ENCODE data around the gene KCP.

Gene KCP

DNA sequence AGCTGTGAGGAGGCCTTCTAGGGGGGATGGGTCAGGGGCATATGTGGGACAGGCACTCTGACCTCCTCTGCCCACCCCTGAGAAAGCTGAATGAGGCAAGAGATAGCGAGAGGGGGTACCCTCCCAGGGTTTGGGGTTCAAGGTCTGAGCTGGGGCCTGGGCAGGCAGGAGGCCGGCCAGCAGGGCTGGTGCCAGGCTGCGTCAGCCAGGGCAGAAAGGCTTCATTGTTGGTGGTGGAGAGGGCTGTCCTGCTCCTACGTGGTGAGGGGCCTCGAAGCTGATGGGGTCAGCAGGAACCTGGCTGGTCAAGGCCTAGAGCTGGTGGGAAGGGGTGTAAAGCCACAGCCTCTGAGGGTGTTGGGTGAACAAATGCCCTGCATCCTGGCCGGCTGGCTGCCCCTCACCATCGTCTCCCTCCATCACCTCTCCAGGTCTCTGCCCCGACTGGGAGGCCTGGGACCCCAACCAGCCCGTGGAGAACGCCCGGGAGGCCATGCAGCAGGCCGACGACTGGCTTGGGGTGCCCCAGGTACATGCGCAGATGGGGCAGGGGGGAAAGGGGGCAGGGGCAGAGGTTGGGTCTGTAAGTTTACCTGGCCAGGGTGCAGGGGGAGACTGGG lies 73.7 kb downstream of the KCP start:
- no peak for DNase-seq

DNA sequence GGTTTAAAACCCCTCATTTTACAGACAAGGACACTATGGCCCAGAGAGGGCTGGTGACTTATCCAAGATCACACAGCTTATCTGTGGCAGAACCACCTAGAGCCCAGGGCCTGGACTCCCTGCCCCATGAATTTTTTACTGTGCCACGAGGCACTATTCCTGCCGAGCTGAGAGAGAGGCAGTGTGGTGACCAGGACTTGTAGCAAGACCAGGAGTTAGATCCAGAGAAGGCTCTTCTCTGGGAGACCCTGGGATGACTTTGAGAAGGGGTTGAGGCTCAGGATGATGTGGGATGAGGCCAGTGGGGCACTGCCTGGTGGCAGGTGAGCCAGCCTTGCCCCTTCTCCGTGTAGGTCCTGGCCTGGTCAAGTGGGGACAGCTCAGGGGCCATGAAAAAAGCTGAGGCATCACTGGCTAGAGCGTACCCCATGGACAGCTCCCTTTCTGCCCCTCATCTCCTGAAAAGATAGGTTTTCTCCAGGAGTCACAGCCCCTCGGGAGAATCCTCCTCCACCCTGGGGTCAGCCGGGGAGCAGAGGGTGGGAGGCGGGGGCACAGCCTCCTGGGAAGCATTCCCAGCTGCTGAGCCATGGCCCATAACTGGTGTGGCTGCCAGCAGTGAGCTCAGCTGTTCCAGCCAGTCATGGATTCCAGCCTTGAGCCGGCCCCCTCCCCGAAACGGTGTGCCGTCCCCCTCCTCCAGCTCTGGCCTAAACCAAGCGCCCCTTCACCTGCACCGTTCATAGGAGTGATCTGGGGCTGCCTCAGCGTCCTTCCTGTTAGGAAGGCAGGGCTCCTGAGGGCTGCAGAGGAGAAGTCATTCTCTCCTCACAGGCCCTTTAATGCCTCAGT lies 74.5 kb downstream of the KCP start:
- DNase-seq = no peak

DNA sequence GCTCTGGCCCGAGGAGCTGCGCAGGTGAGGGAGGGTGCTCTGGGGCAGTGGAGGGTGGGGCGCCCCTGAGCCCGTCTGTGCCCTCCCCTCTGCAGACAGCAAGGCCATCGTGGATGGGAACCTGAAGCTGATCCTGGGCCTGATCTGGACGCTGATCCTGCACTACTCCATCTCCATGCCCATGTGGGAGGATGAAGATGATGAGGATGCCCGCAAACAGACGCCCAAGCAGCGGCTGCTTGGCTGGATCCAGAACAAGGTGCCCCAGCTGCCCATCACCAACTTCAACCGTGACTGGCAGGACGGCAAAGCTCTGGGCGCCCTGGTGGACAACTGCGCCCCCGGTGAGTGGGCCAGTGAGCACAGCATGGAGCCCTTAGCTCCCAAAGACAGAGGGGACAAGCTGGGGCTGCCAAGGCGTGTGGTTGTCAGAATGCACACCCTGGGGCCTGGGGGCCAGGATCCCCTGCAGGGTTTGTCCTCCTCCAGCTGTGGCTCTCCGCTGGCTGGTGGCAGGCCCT lies 75.2 kb downstream of the KCP start:
- no peak for DNase-seq

DNA sequence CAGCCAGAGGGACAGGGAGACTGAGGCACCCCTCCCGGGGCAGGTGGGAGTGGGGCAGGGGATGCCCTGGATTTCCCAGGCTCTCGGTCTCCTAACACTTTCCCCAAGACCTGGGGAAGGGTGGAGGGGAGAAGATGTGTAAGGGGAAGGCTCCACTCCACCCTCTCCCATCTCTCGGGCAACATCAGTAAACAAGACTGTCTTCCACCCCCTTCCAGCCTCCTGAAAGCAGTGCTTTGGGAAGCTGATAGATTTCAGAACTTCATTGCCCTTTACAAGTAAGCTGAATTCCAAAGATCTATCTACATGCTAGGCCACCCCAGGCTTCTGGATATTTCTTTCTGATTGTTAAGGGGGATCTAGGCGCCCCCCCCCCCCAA lies 76.6 kb downstream of the KCP start:
- no peak for DNase-seq

DNA sequence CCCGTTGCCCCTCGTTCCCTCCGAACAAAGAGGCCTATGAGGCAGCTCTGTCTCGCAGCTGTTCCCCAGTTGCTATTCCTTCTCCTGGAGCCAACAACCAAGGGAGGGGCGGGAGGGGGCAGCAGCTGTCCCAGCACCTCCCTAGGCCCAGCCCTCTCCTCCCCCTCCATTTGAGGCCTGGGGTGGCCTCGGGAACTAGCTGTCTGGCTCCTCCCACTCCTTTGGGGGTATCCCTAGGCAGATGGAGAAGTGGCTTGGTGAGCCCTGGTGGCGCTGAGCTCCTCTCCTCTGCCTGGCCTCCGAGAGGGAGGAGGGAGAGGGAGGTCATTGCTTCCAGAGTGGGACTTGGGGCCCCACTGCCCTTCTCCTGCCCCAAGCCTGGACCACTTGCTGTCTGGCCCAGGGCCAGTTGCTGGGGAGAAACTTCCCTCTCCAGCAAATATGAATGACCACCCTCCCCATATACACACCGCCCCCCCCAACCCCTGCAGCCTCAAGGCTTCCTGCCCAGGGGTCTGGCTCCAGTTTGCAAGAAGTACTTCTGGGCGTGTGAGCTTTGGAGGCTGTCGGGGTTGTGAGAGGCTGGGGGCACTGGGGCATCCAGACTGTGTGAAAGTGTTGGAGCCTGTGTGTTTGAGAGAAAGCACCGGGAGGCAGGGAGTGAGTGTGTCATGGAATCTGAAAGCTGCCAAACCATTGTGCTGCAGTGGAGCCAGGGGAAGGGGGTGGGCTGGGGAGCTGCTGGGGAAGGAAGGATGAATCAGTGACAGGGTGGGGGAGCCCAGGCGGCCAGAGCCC lies 77.2 kb downstream of the KCP start:
- DNase-seq = no peak

DNA sequence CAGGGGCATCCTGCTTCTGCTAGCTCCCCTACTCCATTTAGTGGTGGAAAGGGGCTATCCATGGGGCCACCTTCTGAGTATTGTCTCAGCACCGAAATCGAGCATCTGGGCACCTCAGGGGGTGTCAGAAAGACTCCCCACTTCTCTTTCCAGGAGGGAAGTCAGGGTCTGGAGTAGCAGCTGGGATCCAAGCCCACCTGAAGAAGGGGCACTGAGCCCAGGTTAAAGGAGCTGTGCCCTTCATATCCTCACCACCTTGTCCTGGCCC lies 77.7 kb downstream of the KCP start:
- no peak for DNase-seq

DNA sequence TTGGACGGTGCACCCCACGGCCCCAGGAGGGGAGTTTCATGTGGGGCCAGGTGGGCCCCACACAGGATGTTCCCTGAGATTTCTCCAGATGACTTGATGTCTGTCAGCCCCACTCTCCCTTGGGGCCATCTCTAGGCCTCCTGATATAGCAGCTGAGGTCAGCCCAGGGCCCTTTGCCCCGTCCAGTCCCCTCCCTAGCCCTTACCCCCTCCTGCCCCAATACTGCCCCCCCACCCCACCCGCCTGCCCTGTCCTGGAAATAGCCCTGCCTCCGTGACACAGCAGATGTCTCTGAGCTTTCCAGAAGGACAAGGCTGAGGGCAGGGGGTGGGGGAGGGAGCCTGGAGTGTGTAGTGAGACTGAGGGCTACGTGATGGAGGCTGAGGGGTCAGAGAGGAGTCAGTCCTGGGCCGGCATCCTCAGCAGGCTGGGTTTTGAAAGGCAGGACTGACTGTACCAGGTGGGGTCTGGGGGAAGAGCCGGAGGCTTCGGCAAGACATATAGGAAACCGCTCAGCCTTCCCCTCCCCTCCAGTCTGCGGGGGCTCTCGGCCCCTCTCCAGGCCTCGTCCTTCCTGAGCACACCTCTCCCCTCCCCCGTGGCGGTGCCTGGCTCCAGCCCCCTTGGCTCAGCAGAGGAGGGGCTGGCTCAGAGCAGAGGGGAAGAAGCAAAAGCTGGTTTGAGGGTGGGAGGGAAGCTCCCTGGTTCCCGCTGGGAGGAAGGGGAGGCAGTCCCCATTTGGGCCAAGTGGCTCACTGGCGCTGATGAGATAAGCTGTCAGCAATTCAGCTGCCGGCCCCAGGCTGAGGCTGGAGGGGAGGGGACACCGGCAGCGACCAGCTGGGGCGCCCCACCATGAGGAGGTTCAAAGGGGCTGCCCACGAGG lies 78.3 kb downstream of the KCP start:
- no peak for DNase-seq

DNA sequence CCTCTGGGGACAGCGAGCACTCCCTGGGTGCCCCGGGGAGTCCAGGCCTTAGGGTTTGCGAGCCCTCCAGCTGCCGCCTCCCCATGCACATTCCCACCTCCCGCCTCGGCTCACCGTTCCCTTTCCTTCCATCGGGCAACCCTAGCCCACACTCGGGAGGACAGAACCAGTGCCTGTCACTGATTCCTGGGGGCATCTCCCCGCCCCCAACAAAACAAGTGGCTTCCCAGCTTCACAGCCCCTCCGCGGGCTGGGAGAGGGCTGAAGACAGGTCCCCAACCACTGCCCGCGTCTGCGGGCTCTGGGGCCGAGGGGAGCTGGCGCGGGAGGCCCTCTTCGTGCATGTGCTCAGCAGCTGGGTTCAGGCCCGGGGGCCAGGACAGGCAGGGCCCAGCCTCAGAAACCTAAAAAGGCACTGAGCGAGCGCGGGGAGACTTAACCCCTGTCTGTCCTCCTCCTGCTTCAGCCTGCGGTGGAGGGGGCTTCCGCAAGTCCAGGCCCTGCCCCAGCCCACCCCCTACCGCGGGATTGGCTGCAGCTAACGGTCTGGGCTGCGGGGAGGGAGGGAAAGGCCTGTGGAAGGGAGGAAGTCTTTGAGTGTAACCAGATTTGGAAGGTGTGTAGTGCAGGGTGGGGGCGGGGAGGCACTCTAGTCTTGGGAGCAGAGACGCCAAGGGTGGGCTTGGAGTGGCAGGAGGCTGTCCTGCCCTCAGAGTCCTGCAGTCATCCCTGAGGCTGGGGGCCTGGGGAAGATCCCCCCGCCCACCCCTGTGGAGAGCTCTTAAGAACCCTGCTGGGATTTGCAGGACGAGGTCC lies 79.1 kb downstream of the KCP start:
- no peak for DNase-seq

DNA sequence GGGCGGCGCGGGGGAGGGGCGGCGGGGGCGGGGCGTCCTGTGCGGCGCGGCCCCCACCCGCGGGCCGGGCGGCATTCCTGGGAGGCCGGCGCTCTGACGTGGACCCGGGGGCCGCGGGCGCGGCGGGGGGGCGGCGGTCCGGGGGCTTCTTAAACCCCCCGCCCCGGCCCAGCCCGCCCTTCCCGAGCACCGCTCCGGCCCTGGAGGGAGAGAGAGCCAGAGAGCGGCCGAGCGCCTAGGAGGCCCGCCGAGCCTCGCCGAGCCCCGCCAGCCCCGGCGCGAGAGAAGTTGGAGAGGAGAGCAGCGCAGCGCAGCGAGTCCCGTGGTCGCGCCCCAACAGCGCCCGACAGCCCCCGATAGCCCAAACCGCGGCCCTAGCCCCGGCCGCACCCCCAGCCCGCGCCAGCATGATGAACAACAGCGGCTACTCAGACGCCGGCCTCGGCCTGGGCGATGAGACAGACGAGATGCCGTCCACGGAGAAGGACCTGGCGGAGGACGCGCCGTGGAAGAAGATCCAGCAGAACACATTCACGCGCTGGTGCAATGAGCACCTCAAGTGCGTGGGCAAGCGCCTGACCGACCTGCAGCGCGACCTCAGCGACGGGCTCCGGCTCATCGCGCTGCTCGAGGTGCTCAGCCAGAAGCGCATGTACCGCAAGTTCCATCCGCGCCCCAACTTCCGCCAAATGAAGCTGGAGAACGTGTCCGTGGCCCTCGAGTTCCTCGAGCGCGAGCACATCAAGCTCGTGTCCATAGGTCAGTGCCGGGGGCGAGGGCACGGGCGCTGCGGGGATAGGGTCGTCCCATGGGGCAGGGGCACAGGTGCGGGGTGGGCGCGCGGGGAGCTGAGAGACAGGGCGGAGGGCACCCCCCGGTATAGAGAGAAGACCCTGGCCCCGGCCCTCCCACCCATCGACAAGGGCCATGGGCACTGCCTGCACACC lies 80.0 kb downstream of the KCP start, which contains the start of gene FLNC:
FLNC (plus strand) TSS at position 176 of the 947 bp plus-strand sequence; CDS start at position 408, 232 bp downstream.
- no peak for DNase-seq

DNA sequence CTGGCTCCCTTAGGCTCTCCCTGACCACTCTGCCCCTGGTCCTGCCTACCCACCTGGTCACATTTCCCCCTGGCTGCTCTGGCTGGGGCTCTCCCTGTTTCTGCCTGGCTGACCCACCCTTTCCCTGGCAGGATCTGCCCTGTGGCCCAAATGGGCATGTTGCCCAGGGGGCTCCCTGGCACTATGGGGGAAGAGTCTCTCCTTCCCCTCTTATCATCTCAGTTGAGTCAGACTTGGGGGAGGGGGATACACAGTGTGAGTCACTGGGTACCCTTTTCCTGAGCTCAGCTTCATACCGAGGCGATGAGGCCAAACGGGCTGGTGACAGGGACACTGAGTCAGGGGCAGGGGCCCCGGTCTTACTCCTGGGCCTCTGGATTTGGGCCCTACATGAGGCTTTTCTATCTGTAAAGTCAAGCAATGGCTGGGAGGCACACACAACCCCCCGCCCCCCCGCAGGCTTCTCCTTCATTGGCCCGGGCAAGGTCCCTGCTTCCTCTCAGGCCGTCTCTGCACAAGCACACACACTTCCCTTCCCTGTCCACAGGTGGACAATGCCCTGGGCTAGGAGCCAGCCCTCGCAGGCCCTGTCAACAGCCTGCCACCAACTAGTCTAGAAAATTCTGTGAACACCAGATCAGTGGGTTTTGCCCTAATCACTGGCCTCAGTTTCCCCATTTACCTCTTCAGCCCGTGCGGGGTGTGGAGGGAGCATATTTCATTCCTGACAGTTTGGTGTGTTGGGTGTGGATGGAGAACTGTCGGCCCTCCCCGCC lies 80.9 kb downstream of the KCP start:
- DNase-seq = no peak

DNA sequence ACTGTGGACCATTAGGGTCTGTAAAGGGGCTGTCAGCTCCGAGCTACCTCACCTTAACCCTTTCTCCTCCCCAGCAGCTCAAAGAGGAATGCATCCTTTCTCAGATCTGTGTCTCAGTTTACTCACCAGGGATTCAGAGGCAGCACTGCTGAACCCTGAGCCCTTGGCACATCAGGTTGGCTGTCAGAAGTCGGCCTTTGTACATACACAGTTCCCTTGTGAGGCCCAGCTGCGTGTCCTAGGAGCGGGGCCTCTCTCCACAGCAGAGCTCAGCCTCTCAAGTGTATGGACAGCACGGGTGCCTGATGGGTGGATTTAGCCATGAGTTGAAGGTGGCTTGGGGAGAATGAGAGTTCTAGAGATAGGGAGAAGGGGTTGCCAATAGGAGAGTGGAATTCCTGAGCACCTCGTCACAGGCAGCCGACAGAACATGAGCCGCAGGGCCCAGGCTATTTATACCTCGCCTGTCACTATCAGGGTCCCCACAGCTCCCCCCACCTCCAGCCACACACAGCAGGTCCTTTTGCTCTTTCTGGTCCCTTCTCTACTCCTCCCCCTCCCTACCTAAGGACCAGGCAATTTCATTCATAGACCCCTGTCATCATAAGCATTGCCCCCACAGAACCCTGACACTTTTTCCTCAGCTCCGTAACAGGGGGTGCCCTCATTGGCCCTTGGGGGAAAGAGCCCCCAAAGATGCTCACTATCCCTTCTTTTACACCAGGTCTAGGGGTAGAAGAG lies 82.4 kb downstream of the KCP start:
- DNase-seq = no peak

DNA sequence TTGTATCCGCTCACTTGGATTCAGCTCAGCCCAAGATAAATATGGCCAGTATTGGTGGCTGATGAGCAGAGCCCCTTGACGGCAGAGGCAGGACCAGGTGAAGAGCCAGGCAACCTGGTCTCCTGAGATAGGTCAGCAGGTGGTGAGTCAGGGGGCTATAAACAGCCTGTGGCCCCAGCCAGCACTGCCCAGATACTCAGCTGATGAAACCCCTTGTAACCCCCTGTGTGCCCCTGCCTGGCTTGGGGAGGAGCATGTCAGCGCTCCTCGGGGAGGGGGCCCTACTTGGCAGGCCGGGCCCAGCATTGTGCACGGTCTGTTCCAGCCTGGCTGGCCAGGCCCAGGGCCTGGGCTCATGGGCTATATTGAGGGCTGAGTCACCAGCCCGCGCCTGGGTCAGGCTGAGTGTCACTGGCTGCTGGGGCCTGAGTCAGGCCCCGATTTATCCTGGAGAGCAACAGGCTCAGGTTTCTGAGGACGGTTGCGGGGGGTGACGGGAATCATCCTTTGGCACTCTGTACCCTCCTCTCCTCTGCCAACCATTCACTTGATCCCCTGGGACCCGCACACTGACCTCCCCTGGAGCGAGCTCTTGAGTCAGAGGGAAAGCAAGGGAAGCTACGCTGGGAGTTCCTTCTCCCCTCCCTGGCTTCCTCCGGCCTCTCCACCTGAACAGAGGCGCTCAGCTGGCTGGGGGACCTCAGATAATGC lies 83.1 kb downstream of the KCP start:
- no peak for DNase-seq

DNA sequence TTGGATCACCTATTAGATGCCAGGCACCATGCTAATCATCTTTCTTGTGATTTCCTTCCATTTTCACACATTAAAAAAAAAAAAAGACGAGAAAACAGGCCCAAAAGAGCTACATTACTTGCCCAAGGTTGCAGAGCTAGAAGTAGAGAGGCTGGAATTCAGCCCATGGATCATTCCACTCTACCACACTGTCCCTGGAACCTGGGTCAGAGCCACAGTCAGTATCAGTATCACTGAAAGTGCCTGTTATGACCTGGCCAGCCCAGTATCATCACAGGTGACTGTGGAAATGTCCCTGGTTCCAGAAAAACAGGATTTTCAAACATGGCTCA lies 83.6 kb downstream of the KCP start:
- DNase-seq = no peak
